ENCODE results near the gene TJAP1. TPM values are rescaled to one million over a fixed set of nuclear protein-coding genes. Genes with fewer than 3 reads are reported as not detected.

The TJAP1 gene
- polyA plus RNA-seq, 2 of the 4 experiments (the other 2 are of a cell fraction), result 13.1 to 15.7 TPM

GRCh38 chr6:43509142-43509983 lies 32.0 kb downstream of the TJAP1 start:
- Histone ChIP-seq H3K9me3 (no peaks in the 10 kb centered on the region), H3K4me2 (peak overlapping the region; percentile 95), H3K4me3 (peak overlapping the region; percentile 64), H3K4me1 (peaks cover 9% of the 10 kb centered on the region), H3K27ac (peak overlapping the region; percentile 64 to 87)
- no peak for FAIRE-seq
- ChIA-PET POLR2A (interaction anchor here (0.8 to 1.1 kb wide), 3 partner anchors 16 to 120 kb away, joined by 3 read pairs; no protein-coding TSS in a partner anchor), CTCF (interaction anchor here (0.5 to 5.9 kb wide), 7 partner anchors 14 to 482 kb away, joined by 3 to 79 read pairs (median 3); partner anchors contain the start of gene DNPH1)
- TF ChIP-seq EHMT2 (IDR thresholded peaks at IDR 0.05; ENCODE audit: low read depth) (no peak), ZFP36 (IDR thresholded peaks at IDR 0.05; ENCODE audit: borderline replicate concordance, partially characterized antibody) (no peak)
- ATAC-seq, result peak; percentile 2 to 3; a peak in 2 of 6 replicates
- 47% methylated on average over 30 of the region's 69 CpGs for WGBS (ENCODE audit: missing lambda C conversion rate)
- DNase-seq (ENCODE audit: low read depth in 1 of 2, low spot score in 1 of 2), result no peak

GRCh38 chr6:43509984-43510826 lies 32.8 kb downstream of the TJAP1 start, which contains the start of gene LRRC73:
TSS of gene LRRC73 (minus strand) at chr6:43510346. CDS start at chr6:43509785, 561 bp downstream.
- 38% methylated on average over 32 of the region's 96 CpGs for WGBS (ENCODE audit: missing lambda C conversion rate)
- peak; percentile 34 to 73 for DNase-seq (ENCODE audit: low read depth in 1 of 2, low spot score in 1 of 2)
- no peak for FAIRE-seq
- TF ChIP-seq EP300 (IDR thresholded peaks at IDR 0.05) (no peak), RAD21 (conservative IDR thresholded peaks at IDR 0.05 in 1 of 2, IDR thresholded peaks at IDR 0.05 in 1 of 2) (no peak), KDM5A (IDR thresholded peaks at IDR 0.05) (no peak), JUN (IDR thresholded peaks at IDR 0.05) (peak in 1 of 2 experiments; percentile 27; a peak in 1 of 5 replicates), NPAS2 (CRISPR knock-in tag; IDR thresholded peaks at IDR 0.05; ENCODE audit: borderline replicate concordance) (no peak), FOSB (CRISPR knock-in tag; IDR thresholded peaks at IDR 0.05) (no peak), POLR2A (IDR thresholded peaks at IDR 0.05; ENCODE audit: low read length) (peak; percentile 27; the same call in 1 of the 2 replicates), REST (IDR thresholded peaks at IDR 0.05) (no peak), ZC3H11A (IDR thresholded peaks at IDR 0.05) (no peak), FOXS1 (CRISPR knock-in tag; IDR thresholded peaks at IDR 0.05) (no peak), CHD4 (IDR thresholded peaks at IDR 0.05; ENCODE audit: borderline replicate concordance) (no peak), SREBF2 (IDR thresholded peaks at IDR 0.05) (no peak), HOXB13 (CRISPR knock-in tag; IDR thresholded peaks at IDR 0.05; ENCODE audit: low read depth) (no peak), HOXB5 (CRISPR knock-in tag; IDR thresholded peaks at IDR 0.05) (no peak), ZNF302 (CRISPR knock-in tag; IDR thresholded peaks at IDR 0.05) (no peak), CBX2 (IDR thresholded peaks at IDR 0.05; ENCODE audit: borderline replicate concordance, low read depth) (no peak)
- TF ChIP-seq, protein P1, sequence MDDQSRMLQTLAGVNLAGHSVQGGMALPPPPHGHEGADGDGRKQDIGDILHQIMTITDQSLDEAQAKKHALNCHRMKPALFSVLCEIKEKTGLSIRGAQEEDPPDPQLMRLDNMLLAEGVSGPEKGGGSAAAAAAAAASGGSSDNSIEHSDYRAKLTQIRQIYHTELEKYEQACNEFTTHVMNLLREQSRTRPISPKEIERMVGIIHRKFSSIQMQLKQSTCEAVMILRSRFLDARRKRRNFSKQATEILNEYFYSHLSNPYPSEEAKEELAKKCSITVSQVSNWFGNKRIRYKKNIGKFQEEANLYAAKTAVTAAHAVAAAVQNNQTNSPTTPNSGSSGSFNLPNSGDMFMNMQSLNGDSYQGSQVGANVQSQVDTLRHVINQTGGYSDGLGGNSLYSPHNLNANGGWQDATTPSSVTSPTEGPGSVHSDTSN (IDR thresholded peaks at IDR 0.05), result no peak
- TF ChIP-seq, protein P2, sequence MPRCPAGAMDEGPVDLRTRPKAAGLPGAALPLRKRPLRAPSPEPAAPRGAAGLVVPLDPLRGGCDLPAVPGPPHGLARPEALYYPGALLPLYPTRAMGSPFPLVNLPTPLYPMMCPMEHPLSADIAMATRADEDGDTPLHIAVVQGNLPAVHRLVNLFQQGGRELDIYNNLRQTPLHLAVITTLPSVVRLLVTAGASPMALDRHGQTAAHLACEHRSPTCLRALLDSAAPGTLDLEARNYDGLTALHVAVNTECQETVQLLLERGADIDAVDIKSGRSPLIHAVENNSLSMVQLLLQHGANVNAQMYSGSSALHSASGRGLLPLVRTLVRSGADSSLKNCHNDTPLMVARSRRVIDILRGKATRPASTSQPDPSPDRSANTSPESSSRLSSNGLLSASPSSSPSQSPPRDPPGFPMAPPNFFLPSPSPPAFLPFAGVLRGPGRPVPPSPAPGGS (IDR thresholded peaks at IDR 0.05), result no peak
- TF ChIP-seq, protein P3, sequence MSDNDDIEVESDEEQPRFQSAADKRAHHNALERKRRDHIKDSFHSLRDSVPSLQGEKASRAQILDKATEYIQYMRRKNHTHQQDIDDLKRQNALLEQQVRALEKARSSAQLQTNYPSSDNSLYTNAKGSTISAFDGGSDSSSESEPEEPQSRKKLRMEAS (IDR thresholded peaks at IDR 0.05), result 0 out of 2 replicates have a peak, but pooled peaks have one; percentile 15
- TF ChIP-seq, protein P4, sequence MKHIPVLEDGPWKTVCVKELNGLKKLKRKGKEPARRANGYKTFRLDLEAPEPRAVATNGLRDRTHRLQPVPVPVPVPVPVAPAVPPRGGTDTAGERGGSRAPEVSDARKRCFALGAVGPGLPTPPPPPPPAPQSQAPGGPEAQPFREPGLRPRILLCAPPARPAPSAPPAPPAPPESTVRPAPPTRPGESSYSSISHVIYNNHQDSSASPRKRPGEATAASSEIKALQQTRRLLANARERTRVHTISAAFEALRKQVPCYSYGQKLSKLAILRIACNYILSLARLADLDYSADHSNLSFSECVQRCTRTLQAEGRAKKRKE (CRISPR knock-in tag; IDR thresholded peaks at IDR 0.05; ENCODE audit: low read depth), result no peak
- TF ChIP-seq, protein P5, sequence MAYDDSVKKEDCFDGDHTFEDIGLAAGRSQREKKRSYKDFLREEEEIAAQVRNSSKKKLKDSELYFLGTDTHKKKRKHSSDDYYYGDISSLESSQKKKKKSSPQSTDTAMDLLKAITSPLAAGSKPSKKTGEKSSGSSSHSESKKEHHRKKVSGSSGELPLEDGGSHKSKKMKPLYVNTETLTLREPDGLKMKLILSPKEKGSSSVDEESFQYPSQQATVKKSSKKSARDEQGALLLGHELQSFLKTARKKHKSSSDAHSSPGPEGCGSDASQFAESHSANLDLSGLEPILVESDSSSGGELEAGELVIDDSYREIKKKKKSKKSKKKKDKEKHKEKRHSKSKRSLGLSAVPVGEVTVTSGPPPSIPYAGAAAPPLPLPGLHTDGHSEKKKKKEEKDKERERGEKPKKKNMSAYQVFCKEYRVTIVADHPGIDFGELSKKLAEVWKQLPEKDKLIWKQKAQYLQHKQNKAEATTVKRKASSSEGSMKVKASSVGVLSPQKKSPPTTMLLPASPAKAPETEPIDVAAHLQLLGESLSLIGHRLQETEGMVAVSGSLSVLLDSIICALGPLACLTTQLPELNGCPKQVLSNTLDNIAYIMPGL (CRISPR knock-in tag; IDR thresholded peaks at IDR 0.05; ENCODE audit: borderline replicate concordance), result no peak
- TF ChIP-seq, protein P6, sequence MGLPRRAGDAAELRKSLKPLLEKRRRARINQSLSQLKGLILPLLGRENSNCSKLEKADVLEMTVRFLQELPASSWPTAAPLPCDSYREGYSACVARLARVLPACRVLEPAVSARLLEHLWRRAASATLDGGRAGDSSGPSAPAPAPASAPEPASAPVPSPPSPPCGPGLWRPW (IDR thresholded peaks at IDR 0.05), result no peak

More at GRCh38 chr6:43509984-43510826, 32.8 kb downstream of the TJAP1 start, which contains the start of gene LRRC73:
- ChIA-PET CTCF (interaction anchor here (0.5 to 5.9 kb wide), 6 partner anchors 14 to 483 kb away, joined by 3 to 79 read pairs (median 3); partner anchors contain the start of gene DNPH1), POLR2A (interaction anchor here (1.0 to 1.1 kb wide), 2 partner anchors 15 to 120 kb away, joined by 3 read pairs; no protein-coding TSS in a partner anchor)
- H3K9me3 ChIP-seq, result no peaks in the 10 kb centered on the region
- peaks cover 10% of the 10 kb centered on the region for H3K4me1 ChIP-seq
- peak within 1 kb of the TSS; percentile 64 to 87 for H3K27ac ChIP-seq
- peak; percentile 68 to 84 for ATAC-seq
- peak within 1 kb of the TSS; percentile 64 for H3K4me3 ChIP-seq
- peak within 1 kb of the TSS; percentile 95 for H3K4me2 ChIP-seq

All from A549 (cell line).